K562 (cell line): ENCODE measurements around the gene MIS18A. TPM values are rescaled to one million over a fixed set of nuclear protein-coding genes. Genes with fewer than 3 reads are reported as not detected.

Source experiments
- ATAC-seq: fragments of 200-7000 bp; cut with Tn5 transposase; 3 replicates; pipeline ENCODE4 v1.9.1; 2020; ENCODE audit warnings: moderate library complexity
- BruUV-seq: library from RNA; stranded (reverse); fragments of 400-500 nt; replicated peaks from 2 replicates; lab custom pipeline; 2021; lab: Mats Ljungman, UMichigan
- CTCF ChIA-PET: fragments of 300-600 bp; formaldehyde crosslinking; extraction: SDS; loops from one replicate; lab custom pipeline; 2021; ENCODE audit warnings: low intra/inter-chr PET ratio; lab: Yijun Ruan, JAX
- POLR2A ChIA-PET: fragments of 300-600, 350-650 bp; sonication (Branson Sonifier 250); formaldehyde crosslinking; extraction: SDS; loops from one replicate; lab custom pipeline; 2021; ENCODE audit warnings: antibody characterized with exemption, inconsistent platforms; lab: Yijun Ruan, JAX
- DNase-seq, 4 experiments: peaks; one replicate each; pipeline versions ENCODE4 v3.0.0 to v3.0.0-alpha.2; 2011 to 2018; ENCODE audit warnings: low spot score in 3 of 4, mixed read lengths in 3 of 4; ENCODE audit errors: extremely low read depth in 1 of 4
- FAIRE-seq: peaks from 2 replicates; lab custom pipeline; 2011; peaks lifted over from hg19 to GRCh38; lab: Jason Lieb, UNC
- H2AFZ ChIP-seq: 2 replicates; pipeline ENCODE4 v1.6.0; 2011; ENCODE audit warnings: low read depth, low read length, control low read depth, inconsistent platforms
- H3K27ac ChIP-seq: fragments of 200-600 bp; 3 replicates; pipeline ENCODE4 v1.8.0; 2011; ENCODE audit warnings: low read depth, mild to moderate bottlenecking, control low read depth, inconsistent platforms, low read length, moderate library complexity, mixed read lengths; ENCODE audit errors: extremely low read depth
- H3K27me3 ChIP-seq, 2 experiments: fragments of 300-600 bp in 1 of 2; 2 replicates in 1 of 2; 3 replicates in 1 of 2; pipeline versions ENCODE4 v1.6.0 to v1.8.0; 2011; ENCODE audit warnings: inconsistent platforms in 2 of 2, low read length in 2 of 2, mild to moderate bottlenecking in 1 of 2, mixed read lengths in 1 of 2, moderate library complexity in 1 of 2; ENCODE audit not compliant: control insufficient read depth in 2 of 2, insufficient read depth in 2 of 2
- H3K36me3 ChIP-seq: fragments of 300-600 bp; 3 replicates; pipeline ENCODE4 v1.8.0; 2011; ENCODE audit warnings: mild to moderate bottlenecking, low read length, inconsistent platforms; ENCODE audit not compliant: control insufficient read depth, insufficient read depth
- H3K4me1 ChIP-seq, 2 experiments: fragments of 200-600 bp in 1 of 2; replicated peaks in 1 of 2; 2 replicates in 1 of 2; 3 replicates in 1 of 2; pipeline versions ENCODE4 v1.5.1 to v1.8.0; 2011; ENCODE audit warnings: inconsistent platforms in 2 of 2, low read length in 2 of 2, mild to moderate bottlenecking in 1 of 2, mixed read lengths in 1 of 2, moderate library complexity in 1 of 2; ENCODE audit not compliant: control insufficient read depth in 2 of 2, insufficient read depth in 2 of 2
- H3K4me2 ChIP-seq: 2 replicates; pipeline ENCODE4 v1.6.1; 2011; ENCODE audit warnings: low read length, control low read depth, inconsistent platforms, mixed read lengths; ENCODE audit not compliant: insufficient read depth
- H3K4me3 ChIP-seq: fragments of 200-600 bp; sonication (generic), shearing (Covaris generic); 2 replicates; pipeline ENCODE4 v1.5.1; 2016; ENCODE audit warnings: control low read depth, inconsistent platforms
- H3K79me2 ChIP-seq: fragments of 200-600 bp; 3 replicates; pipeline ENCODE4 v1.8.0; 2011; ENCODE audit warnings: low read length, inconsistent platforms; ENCODE audit not compliant: control insufficient read depth, insufficient read depth
- H3K9ac ChIP-seq, 2 experiments: 2 replicates each; pipeline versions ENCODE4 v1.6.0 to v1.6.1; 2011; ENCODE audit warnings: low read depth in 2 of 2, low read length in 2 of 2, control low read depth in 1 of 2, inconsistent platforms in 1 of 2, mild to moderate bottlenecking in 1 of 2, mixed read lengths in 1 of 2; ENCODE audit not compliant: insufficient read depth in 1 of 2
- H3K9me1 ChIP-seq: one replicate; pipeline ENCODE4 v1.6.0; 2011; ENCODE audit warnings: inconsistent platforms, mild to moderate bottlenecking, low read length, moderate library complexity; ENCODE audit not compliant: control insufficient read depth, insufficient read depth
- H3K9me3 ChIP-seq: replicated peaks from 2 replicates; pipeline ENCODE4 v1.5.1; 2011; ENCODE audit warnings: low read depth, low read length, inconsistent platforms; ENCODE audit not compliant: control insufficient read depth, insufficient read depth
- H4K20me1 ChIP-seq: replicated peaks from 2 replicates; pipeline ENCODE4 v1.6.1; 2011; ENCODE audit warnings: low read length, inconsistent platforms, mixed read lengths; ENCODE audit not compliant: control insufficient read depth, insufficient read depth
- DPF2 ChIP-seq: fragments of 450-650 bp; IDR thresholded peaks from 2 replicates; pipeline ENCODE4 v1.6.1; 2016
- FOXA3 ChIP-seq, 2 experiments: fragments of 450-650 bp in 1 of 2; sonication (generic) in 1 of 2; formaldehyde crosslinking; IDR thresholded peaks in 1 of 2; conservative IDR thresholded peaks in 1 of 2; 2 replicates each; pipeline versions ENCODE4 v1.4.0 to v1.8.0; 2020 to 2022; ENCODE audit warnings: mild to moderate bottlenecking in 2 of 2, missing genetic modification reagents in 1 of 2
- FOXP4 ChIP-seq: sonication (generic); formaldehyde crosslinking; IDR thresholded peaks from 2 replicates; pipeline ENCODE4 v1.8.0; 2022; ENCODE audit warnings: mild to moderate bottlenecking, missing genetic modification reagents, borderline replicate concordance
- HMGN3 ChIP-seq: IDR thresholded peaks from 2 replicates; pipeline ENCODE4 v1.6.1; 2011; ENCODE audit warnings: borderline replicate concordance, low read depth, mild to moderate bottlenecking, mixed read lengths, low read length; ENCODE audit not compliant: insufficient read length; ENCODE audit errors: extremely low read depth
- KDM1A ChIP-seq, 2 experiments: fragments of 450-650 bp; IDR thresholded peaks; 2 replicates each; pipeline ENCODE4 v1.6.1; 2016; ENCODE audit warnings: mild to moderate bottlenecking in 2 of 2
- MCM5 ChIP-seq: fragments of 450-650 bp; IDR thresholded peaks from 2 replicates; pipeline ENCODE4 v1.6.1; 2016; ENCODE audit warnings: low read depth
- NBN ChIP-seq: fragments of 450-650 bp; IDR thresholded peaks from 2 replicates; pipeline ENCODE4 v1.6.1; 2016; ENCODE audit warnings: low read depth, mild to moderate bottlenecking
- PHB2 ChIP-seq: fragments of 450-650 bp; IDR thresholded peaks from 2 replicates; pipeline ENCODE4 v1.6.1; 2017; ENCODE audit warnings: low read depth
- RERE ChIP-seq: sonication (generic); formaldehyde crosslinking; IDR thresholded peaks from 2 replicates; pipeline ENCODE4 v1.8.0; 2023; ENCODE audit warnings: missing genetic modification reagents, mild to moderate bottlenecking, borderline replicate concordance
- TEAD4 ChIP-seq, 2 experiments: sonication (generic) in 1 of 2; formaldehyde crosslinking in 1 of 2; IDR thresholded peaks; 2 replicates each; pipeline versions ENCODE4 v1.6.1 to v1.8.0; 2012 to 2022; ENCODE audit warnings: borderline replicate concordance in 1 of 2, inconsistent platforms in 1 of 2, low read length in 1 of 2, mild to moderate bottlenecking in 1 of 2, missing genetic modification reagents in 1 of 2
- ZNF174 ChIP-seq: fragments of 250-450 bp; sonication (Bioruptor Pico); IDR thresholded peaks from 2 replicates; pipeline ENCODE4 v1.4.0; 2020; ENCODE audit warnings: mild to moderate bottlenecking
- ZNF184 ChIP-seq: sonication (generic); formaldehyde crosslinking; IDR thresholded peaks from 2 replicates; pipeline ENCODE4 v1.5.0; 2020; ENCODE audit warnings: missing genetic modification reagents
- WGBS: fragments of 100-300 bp; shearing (Covaris generic); methylation state at CpG from one replicate; pipeline ENCODE4 v1.1.6; 2016; ENCODE audit warnings: low coverage, mixed read lengths; ENCODE audit not compliant: insufficient coverage; ENCODE audit errors: missing lambda C conversion rate; 5-methylcytosine and 5-hydroxymethylcytosine counted together
- in situ Hi-C: fragments of 300-500 bp; cut with MboI; formaldehyde crosslinking; loops from 4 replicates; pipeline ENCODE4 v1.15.0; 2018; ENCODE audit warnings: inconsistent platforms, mixed read lengths
- intact Hi-C: fragments of 100-400 bp; cut with micrococcal nuclease; formaldehyde crosslinking; loops from 2 replicates; pipeline ENCODE4 v1.14.2; 2022
- polyA plus RNA-seq, 8 experiments: library from polyadenylated mRNA; depleted of rRNA in 4 of 8; stranded (reverse) in 5 of 8; unstranded in 3 of 8; fragments of >200 nt; fragmentation: Nextera tagmentation in 2 of 8; fragmentation: Illumina TruSeq in 1 of 8; extraction: Ambion mirVana in 2 of 8; extraction: Trizol in 1 of 8; gene quantifications; 2 replicates each; pipeline versions ENCODE4 v1.2.1 to v1.2.3, GENCODE V29; 2011 to 2014; ENCODE audit warnings: inconsistent platforms in 1 of 8, missing spikeins in 1 of 8
- total RNA-seq, 7 experiments: library from RNA; depleted of rRNA in 6 of 7; stranded (reverse); fragments of >200 nt in 6 of 7; fragmentation: Illumina TruSeq in 2 of 7; extraction: Trizol in 2 of 7; gene quantifications; 2 replicates each; pipeline versions ENCODE4 v1.2.1 to v1.2.3, GENCODE V29; 2011 to 2021; ENCODE audit warnings: low replicate concordance in 1 of 7

The MIS18A gene
- total and polyA plus RNA-seq, 9 of the 15 experiments (the other 6 are each of a cell fraction or from before 2014, with no cell fraction given): 17.7 to 75.3 (median 60.3) TPM

GRCh38 chr21:32281531-32281930 lies 2.7 kb upstream of the MIS18A start (continued):
- TF ChIP-seq RERE (no peak), HMGN3 (no peak)

- Histone ChIP-seq H2AFZ (peak overlapping the region; percentile 95), H3K79me2 (peaks cover 38% of the 10 kb centered on the region), H3K9ac (peak overlapping the region; percentile 59 to 77), H3K36me3 (peaks cover 18% of the 10 kb centered on the region), H3K9me1 (no peaks in the 10 kb centered on the region), H3K4me3 (peak overlapping the region; percentile 76), H3K27ac (peak overlapping the region; percentile 17), H3K4me2 (peak overlapping the region; percentile 83), H3K4me1 (peaks cover 3 to 16% of the 10 kb centered on the region in 2 experiments; a peak in 4 of 5 replicates), H3K9me3 (no peaks in the 10 kb centered on the region), H4K20me1 (no peaks in the 10 kb centered on the region), H3K27me3 (no peaks in the 10 kb centered on the region)
- 17% methylated on average over 10 of the region's 10 CpGs for WGBS
- FAIRE-seq (peak; percentile 6), ATAC-seq (no peak; the same call in 2 of the 3 replicates), DNase-seq (no peak)
- BruUV-seq: TSS peak; percentile 87
- in situ Hi-C loops (no loop called here), intact Hi-C loops (no loop called here)
- POLR2A ChIA-PET: interaction anchor here (0.8 to 1.2 kb wide), 3 partner anchors 10 to 630 kb away, joined by 3 to 4 read pairs (median 4); partner anchors contain the start of gene MRAP
- CTCF ChIA-PET: no interaction called here
- TF ChIP-seq PHB2 (no peak), DPF2 (0 out of 2 replicates have a peak, but pooled peaks have one; percentile 26), TEAD4 (IDR thresholded peaks at IDR 0.05; ENCODE audit: low read length) (peak; percentile 4; the same call in 1 of the 2 replicates), TEAD4 (CRISPR knock-in tag; IDR thresholded peaks at IDR 0.05; ENCODE audit: borderline replicate concordance) (no peak), ZNF184 (0 out of 2 replicates have a peak, but pooled peaks have one; percentile 39), NBN (0 out of 2 replicates have a peak, but pooled peaks have one; percentile 3), FOXA3 (CRISPR knock-in tag; conservative IDR thresholded peaks at IDR 0.05 in 1 of 2, IDR thresholded peaks at IDR 0.05 in 1 of 2) (peak in 1 of 2 experiments; percentile 22; a peak in 1 of 4 replicates), FOXP4 (no peak), MCM5 (no peak), KDM1A (IDR thresholded peaks at IDR 0.05) (0 out of 4 replicates have a peak, but pooled peaks of 1 of the 2 experiments have one; percentile 20), ZNF174 (no peak)
Observed at GRCh38 chr21:32279377-32279680, 480 bp upstream of the MIS18A start.
